ENCODE measurements around the gene C12orf54. TPM values are rescaled to one million over a fixed set of nuclear protein-coding genes. Genes with fewer than 3 reads are reported as not detected.

The C12orf54 gene
- total and polyA plus RNA-seq, 10 of the 15 experiments (the other 5 are each of a cell fraction or from before 2014, with no cell fraction given): 0.79 to 7.8 (median 4.2) TPM

- intact Hi-C loops (cut with micrococcal nuclease; ENCODE audit: unreplicated experiment) (no loop called here), in situ Hi-C loops (cut with MboI) (no loop called here)
- H3K36me3 ChIP-seq (ENCODE audit: control insufficient read depth in 2 of 2, insufficient read depth in 2 of 2, low read length in 1 of 2): no peaks in the 10 kb centered on the region
- H3K9me3 ChIP-seq (replicated peaks; ENCODE audit: control insufficient read depth, insufficient read depth, low read length): peaks cover 2% of the 10 kb centered on the region; the same call in 2 of the 3 replicates
- POLR2A ChIA-PET: no interaction called here
- RAD21 ChIA-PET (ENCODE audit: unreplicated experiment): no interaction called here
- no peak overlapping the region for H3K4me2 ChIP-seq (ENCODE audit: control insufficient read depth, insufficient read depth)
- TF ChIP-seq, protein P1, sequence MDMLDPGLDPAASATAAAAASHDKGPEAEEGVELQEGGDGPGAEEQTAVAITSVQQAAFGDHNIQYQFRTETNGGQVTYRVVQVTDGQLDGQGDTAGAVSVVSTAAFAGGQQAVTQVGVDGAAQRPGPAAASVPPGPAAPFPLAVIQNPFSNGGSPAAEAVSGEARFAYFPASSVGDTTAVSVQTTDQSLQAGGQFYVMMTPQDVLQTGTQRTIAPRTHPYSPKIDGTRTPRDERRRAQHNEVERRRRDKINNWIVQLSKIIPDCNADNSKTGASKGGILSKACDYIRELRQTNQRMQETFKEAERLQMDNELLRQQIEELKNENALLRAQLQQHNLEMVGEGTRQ (IDR thresholded peaks at IDR 0.05; ENCODE audit: borderline replicate concordance, low read depth, low read length): no peak
- no peak for TF ChIP-seq TAF1 (IDR thresholded peaks at IDR 0.05; ENCODE audit: borderline replicate concordance, low read depth, low read length)
- no peak for TF ChIP-seq NFYA (IDR thresholded peaks at IDR 0.05; ENCODE audit: borderline replicate concordance, low read depth, low read length)
- no peak for TF ChIP-seq GABPA (IDR thresholded peaks at IDR 0.05; ENCODE audit: low read depth)
- TF ChIP-seq CBFB (IDR thresholded peaks at IDR 0.05; ENCODE audit: low read depth): no peak
- TF ChIP-seq CHD2 (IDR thresholded peaks at IDR 0.05; ENCODE audit: borderline replicate concordance, low read depth, low read length): no peak
- TF ChIP-seq NR2C1 (IDR thresholded peaks at IDR 0.05): no peak
- TF ChIP-seq BRCA1 (IDR thresholded peaks at IDR 0.05; ENCODE audit: low read depth, low read length): no peak
- TF ChIP-seq POLR2AphosphoS5 (IDR thresholded peaks at IDR 0.05; ENCODE audit: low read length): no peak
- no peak for TF ChIP-seq BHLHE40 (IDR thresholded peaks at IDR 0.05; ENCODE audit: borderline replicate concordance in 1 of 2, low read depth in 2 of 2, low read length in 1 of 2)
- no peak for TF ChIP-seq ZNF24 (IDR thresholded peaks at IDR 0.05)
- no peak for TF ChIP-seq NBN (IDR thresholded peaks at IDR 0.05)
- TF ChIP-seq NFYB (IDR thresholded peaks at IDR 0.05; ENCODE audit: insufficient read depth, low read depth, low read length): no peak
- no peak for TF ChIP-seq STAT1 (conservative IDR thresholded peaks at IDR 0.05)
- no peak for TF ChIP-seq CEBPB (IDR thresholded peaks at IDR 0.05; ENCODE audit: borderline replicate concordance in 1 of 2, low read depth in 2 of 2, low read length in 2 of 2)
- TF ChIP-seq SMC3 (IDR thresholded peaks at IDR 0.05; ENCODE audit: borderline replicate concordance, low read length): no peak
- DNase-seq (ENCODE audit: low read depth, low spot score): no peak
- SMC1A ChIA-PET (ENCODE audit: uncharacterized antibody, unreplicated experiment): no interaction called here
- no peaks in the 10 kb centered on the region for H4K20me1 ChIP-seq (ENCODE audit: control insufficient read depth, insufficient read depth)
- ATAC-seq: no peak
- H3K79me2 ChIP-seq (ENCODE audit: control insufficient read depth, insufficient read depth, low read length): no peaks in the 10 kb centered on the region
- no peak overlapping the region for H3K9ac ChIP-seq (ENCODE audit: control insufficient read depth, insufficient read depth, low read length)
- FAIRE-seq: no peak
- no peak overlapping the region for H3K27ac ChIP-seq (ENCODE audit: control insufficient read depth, insufficient read depth)
- H2AFZ ChIP-seq (ENCODE audit: control insufficient read depth, low read depth, low read length): no peak overlapping the region
- 93% methylated on average over 1 of the region's 1 CpG for WGBS (ENCODE audit: insufficient coverage, insufficient replicate concordance, low lambda C conversion rate, missing lambda C conversion rate)
- CTCF ChIA-PET: no interaction called here
- no peaks in the 10 kb centered on the region for H3K27me3 ChIP-seq (replicated peaks in 1 of 2; ENCODE audit: control insufficient read depth in 2 of 2, insufficient read depth in 2 of 2, low read length in 1 of 2)
- no peaks in the 10 kb centered on the region for H3K4me1 ChIP-seq (ENCODE audit: control insufficient read depth, insufficient read depth, low read length)
- no TSS peak for BruUV-seq (replicated peaks)
- no peak overlapping the region for H3K4me3 ChIP-seq
These were observed 34.5 kb upstream of the C12orf54 start for GRCh38 chr12:48447755-48448154.
